GOT3 (cell line): Measurements from ENCODE around the gene ANAPC2.

Experiments
- DNase-seq: peaks from one replicate; lab custom pipeline; 2025; ENCODE audit warnings: mixed read lengths; lab: John Stamatoyannopoulos, UW

ANAPC2 gene

GRCh38 chr9:137188490-137189296, at the start of gene ANAPC2, which contains the start of gene SSNA1:
ANAPC2 (minus strand) TSS chr9:137188560; CDS start chr9:137188532, 28 bp downstream.
SSNA1 (plus strand) TSS chr9:137188676; CDS start chr9:137188727, 51 bp downstream.
- peak; percentile 81 for DNase-seq

DNA sequence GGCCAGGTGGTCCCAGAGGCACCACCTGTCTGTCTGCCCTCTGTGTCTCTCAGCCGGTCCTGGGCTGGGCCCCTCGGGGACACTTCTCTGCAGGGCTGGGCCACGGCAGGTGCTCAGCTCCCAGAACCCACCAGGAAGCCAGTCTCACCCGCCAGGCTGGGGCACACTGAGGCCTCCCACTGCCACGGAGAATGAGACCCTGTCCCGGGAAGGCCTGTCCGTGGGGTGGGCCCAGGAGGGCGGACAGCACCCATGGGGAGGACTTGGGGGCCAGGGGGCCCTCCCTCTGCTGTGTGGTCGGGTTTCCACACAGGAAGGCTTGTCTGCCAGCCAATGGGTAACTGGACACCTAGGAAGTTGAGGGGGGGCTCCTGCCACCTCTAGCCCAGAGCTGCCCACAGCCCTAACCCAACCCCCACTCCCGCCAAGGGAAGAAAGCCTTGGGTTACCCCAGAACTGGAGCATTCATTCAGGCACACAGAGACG, 48.6 kb upstream of the ANAPC2 start:
- DNase-seq: no peak

DNA sequence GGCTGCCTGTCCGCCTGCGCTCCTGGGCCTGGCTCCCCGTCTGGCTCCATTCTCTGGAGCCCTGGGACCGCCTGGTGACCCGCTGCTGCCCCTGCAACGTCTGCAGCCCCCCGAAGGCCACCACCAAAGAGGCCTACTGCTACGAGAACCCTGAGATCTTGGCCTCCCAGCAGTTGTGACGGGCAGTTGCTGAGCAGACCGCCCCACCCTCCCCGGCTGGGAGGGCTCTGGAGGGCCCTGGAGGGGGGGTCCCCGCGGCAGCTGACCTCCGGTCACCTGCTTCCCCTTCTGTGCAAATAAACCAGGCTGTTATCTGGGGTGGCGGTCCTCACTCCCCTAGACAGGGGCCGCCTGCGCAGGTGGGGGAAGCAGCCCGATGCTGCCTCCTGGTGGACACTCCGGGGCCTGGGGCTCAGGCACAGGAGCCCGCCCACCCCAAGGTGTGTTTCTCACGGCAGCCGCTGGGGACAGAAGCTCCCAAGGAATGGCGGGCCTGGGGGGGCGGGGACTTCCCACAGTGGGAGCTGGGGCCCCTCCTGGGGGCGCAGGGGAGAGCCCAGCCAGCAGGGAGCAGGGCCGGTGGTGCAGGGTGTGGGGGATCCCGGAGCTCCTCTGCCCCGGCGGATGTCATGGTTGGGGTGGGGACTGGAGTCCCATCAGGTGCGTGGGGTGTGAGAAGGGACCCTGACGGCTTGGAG, 48.0 kb upstream of the ANAPC2 start:
- no peak for DNase-seq

GRCh38 chr9:137235424-137236237, 47.3 kb upstream of the ANAPC2 start:
- DNase-seq: no peak

DNA sequence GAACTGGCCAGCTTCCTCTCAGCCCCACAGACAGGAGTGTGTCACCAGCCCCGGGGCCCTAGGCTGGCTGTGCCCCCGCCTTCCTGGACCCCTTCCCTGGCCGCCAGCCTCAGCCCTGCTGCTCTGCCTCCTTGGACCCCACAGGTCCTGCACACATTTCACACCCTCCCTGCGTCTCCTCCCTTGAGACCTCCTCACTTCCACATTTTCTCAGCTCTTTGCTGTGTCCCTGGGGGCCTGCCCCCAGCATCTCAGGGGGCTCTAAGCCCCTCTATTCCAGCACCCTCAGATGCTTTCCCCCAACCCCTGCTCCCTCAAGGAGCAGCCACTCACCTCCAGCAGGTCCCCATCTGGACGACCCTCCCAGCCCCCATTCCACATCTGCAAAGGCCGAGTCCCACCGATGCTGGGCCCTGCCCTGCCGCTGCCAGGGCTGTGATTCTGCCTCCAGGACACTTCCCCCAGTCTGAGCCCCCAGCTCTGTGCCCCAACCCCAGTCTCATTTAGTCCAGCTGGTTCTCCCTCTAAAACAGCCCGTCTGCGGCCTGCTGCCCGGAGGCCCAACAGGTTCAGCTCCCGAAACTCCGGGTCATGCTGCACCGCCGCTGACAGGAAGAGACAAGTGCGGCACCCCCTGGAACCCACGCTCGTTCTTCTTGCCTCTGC, 46.5 kb upstream of the ANAPC2 start:
- no peak for DNase-seq

DNA sequence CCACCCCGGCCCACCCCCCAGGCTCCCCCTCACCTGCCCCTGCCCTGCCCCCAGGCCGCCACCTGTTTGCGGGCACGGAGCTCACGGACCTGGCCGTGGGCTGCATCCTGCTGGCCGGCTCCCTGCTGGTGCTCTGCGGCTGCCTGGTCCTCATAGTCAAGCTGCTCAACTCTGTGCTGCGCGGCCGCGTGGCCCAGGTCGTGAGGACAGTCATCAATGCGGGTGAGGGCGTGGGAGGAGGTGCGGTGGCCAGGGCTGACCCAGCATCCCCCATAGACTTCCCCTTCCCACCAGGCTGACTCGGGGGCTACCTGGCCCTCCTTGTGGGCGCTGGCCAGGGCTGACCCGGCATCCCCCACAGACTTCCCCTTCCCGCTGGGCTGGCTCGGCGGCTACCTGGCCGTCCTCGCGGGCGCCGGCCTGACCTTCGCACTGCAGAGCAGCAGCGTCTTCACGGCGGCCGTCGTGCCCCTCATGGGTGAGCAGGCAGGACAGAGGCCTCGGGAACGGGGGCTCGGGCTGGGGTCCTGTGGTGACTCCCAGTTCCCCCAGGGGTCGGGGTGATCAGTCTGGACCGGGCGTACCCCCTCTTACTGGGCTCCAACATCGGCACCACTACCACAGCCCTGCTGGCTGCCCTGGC, 45.8 kb upstream of the ANAPC2 start:
- no peak for DNase-seq

GRCh38 chr9:137233143-137233980, 45.0 kb upstream of the ANAPC2 start:
- no peak for DNase-seq

DNA sequence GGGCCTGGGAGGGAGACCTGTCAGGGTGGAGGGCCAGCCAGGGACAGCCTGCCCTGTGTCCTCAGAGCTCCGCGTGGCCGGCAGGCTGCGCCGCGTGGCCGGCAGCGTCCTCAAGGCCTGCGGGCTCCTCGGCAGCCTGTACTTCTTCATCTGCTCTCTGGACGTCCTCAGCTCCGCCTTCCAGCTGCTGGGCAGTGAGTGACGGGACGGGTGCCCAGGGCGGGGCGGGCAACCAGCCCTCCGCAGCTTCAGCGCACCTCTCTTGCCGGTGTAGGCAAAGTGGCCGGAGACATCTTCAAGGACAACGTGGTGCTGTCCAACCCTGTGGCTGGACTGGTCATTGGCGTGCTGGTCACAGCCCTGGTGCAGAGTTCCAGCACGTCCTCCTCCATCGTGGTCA, 44.1 kb upstream of the ANAPC2 start:
- no peak for DNase-seq

DNA sequence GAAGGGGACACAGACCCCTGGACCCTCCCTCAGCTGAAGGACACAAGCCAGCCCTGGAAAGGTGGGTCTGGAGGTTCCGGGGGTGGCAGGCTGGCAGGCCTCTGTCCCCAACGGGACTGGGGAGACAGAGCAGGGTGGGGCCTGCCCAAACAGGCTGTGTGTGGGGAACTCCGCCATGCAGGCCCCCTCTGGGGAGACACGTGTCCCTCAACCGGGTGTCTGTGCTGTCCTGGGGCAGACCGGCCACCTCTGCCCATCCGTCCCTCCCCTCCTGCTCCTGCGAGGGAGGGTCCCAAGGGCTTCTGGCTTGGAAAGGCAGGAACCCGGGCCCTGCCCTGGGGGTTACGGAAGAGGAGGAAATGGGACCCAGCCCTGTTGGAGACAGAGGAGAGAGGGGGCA, 43.7 kb upstream of the ANAPC2 start:
- DNase-seq: no peak

- DNase-seq: no peak
These were observed 43.1 kb upstream of the ANAPC2 start for GRCh38 chr9:137231372-137232039.

- DNase-seq: no peak
These were observed 42.5 kb upstream of the ANAPC2 start, which contains the start of gene SLC34A3 for GRCh38 chr9:137230705-137231371. SLC34A3 (plus strand) TSS chr9:137230901; CDS start chr9:137231703, 802 bp downstream.

- DNase-seq: no peak
These were observed 41.7 kb upstream of the ANAPC2 start for GRCh38 chr9:137229903-137230704.

DNA sequence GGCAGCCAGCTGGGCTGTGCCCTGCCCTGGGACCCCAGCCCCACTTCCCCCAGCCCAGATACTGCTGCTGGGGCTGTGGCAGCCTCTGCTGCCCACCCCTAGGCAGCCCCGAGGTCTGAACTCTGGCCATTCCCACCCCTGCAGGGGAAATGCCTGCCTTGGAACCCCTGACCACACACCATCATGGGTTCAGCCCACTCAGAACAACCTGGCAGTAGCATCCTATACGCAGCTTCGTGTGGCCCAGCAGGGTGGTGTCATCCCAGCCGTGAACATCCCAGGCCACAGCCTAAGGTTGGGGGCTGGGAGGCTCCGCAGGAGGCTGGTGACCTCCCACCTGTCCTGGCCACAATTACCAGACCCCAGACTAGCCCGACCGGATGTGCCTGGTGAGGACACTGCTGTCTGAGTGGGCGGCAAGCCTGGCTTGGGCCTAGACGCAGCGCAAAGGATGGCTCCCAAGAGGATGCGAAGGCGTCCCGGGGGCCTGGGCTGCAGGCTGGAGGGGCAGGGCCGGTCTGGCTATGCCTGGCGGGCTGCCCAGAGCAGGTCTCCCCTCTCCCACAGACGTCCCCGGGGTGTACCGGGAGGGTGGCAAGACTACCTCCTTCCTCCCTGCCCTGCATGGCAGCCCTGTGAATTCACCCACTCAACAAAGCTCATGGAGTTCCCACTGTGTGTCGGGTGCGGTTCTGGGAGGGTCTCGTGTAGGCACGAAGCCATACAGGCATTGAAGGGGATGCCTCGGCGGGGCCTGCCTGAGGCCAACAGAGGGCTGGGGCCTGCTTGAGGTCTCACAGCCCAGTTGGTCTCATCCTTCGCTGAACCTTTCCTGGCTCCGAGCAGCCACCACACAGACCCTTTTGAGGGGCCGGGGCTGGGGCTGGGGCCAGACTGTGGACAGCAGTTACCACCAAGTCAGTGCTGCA, 40.9 kb upstream of the ANAPC2 start:
- DNase-seq: no peak

DNA sequence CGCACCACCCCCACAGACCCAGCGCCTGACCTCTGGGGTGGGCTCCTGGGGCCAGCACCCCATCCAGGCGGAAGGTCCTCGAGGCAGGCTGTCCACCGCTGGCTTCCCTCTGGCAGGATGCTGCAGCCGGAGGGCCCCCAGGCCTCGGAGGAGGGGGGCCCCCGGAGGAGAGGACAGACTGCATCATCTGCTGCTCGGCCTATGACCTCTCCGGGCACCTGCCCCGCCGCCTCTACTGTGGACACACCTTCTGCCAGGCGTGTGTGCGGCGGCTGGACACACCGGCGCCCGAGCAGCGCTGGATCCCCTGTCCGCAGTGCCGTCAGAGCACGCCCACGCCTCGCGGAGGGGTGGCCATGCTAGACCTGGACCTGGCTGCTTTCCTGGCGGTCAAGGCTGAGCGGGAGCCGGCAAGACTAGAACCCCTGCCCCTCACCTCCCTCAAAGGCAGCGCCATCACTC, 40.2 kb upstream of the ANAPC2 start:
- no peak for DNase-seq

DNA sequence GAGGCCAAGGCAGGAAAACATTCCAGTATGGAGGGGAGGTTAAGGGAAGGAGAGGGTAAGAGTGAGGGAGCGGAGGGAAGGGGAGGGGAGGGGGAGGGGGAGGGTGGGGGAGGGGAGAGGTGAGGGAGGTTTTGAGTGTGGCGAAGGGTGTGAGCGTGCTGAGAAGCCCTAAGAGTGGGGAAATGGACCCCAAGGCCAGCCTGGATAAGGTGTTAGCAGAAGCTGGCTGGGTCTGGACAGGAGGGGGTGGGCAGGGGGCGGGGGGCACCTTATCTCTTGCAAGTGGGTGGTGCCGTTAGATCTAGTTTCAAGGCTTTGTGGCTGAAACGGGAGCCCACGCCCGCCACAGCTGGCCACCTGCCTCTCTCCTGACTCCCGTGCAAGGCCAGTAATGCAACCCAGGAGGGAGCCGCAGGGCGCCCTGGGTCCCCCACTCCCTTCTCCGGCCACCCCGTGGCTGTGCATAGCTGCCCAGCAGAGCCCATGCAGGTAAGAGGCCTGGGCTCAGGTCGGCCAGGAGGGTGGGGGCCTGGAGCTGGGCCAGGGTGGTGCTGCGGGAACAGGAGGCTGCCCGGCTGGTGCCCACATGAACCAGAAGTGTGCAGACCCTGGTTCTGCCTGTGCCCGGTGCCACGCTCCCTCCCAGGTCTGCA, 39.6 kb upstream of the ANAPC2 start:
- DNase-seq: no peak
